HepG2 (cell line): ENCODE results near the gene GALNTL6. TPM values are rescaled to one million over a fixed set of nuclear protein-coding genes. Genes with fewer than 3 reads are reported as not detected.

Experiments used
- ATAC-seq: fragments of 200-7000 bp; cut with Tn5 transposase; 3 replicates; pipeline ENCODE4 v1.9.1; 2020; ENCODE audit warnings: mild to moderate bottlenecking, moderate library complexity
- BruUV-seq: library from RNA; stranded (reverse); fragments of 400-500 nt; replicated peaks from 2 replicates; lab custom pipeline; 2021; lab: Mats Ljungman, UMichigan
- CTCF ChIA-PET: fragments of 300-600 bp; formaldehyde crosslinking; extraction: SDS; loops from one replicate; lab custom pipeline; 2021; ENCODE audit warnings: low total read pairs, inconsistent platforms, low intra/inter-chr PET ratio; lab: Yijun Ruan, JAX
- POLR2A ChIA-PET: fragments of 350-600 bp; sonication (Branson Sonifier 250); formaldehyde crosslinking; loops from one replicate; lab custom pipeline; 2020; ENCODE audit warnings: antibody characterized with exemption, inconsistent platforms; lab: Yijun Ruan, JAX
- DNase-seq: peaks from one replicate; pipeline ENCODE4 v3.0.0-alpha.2; 2015; ENCODE audit warnings: low spot score
- FAIRE-seq: peaks from 3 replicates; lab custom pipeline; 2011; peaks lifted over from hg19 to GRCh38; lab: Jason Lieb, UNC
- H2AFZ ChIP-seq: one replicate; pipeline ENCODE4 v1.6.1; 2011; ENCODE audit warnings: low read length, inconsistent platforms
- H3K27ac ChIP-seq: fragments of 300-600 bp; 3 replicates; pipeline ENCODE4 v1.8.0; 2011; ENCODE audit warnings: mixed run types, mild to moderate bottlenecking, mixed read lengths, low read length, inconsistent platforms; ENCODE audit not compliant: insufficient read depth; ENCODE audit errors: extremely low read length
- H3K27me3 ChIP-seq, 2 experiments: fragments of 200-600 bp in 1 of 2; 2 replicates in 1 of 2; 3 replicates in 1 of 2; pipeline versions ENCODE4 v1.6.0 to v1.8.0; 2011; ENCODE audit warnings: low read length in 2 of 2, mild to moderate bottlenecking in 2 of 2, moderate library complexity in 2 of 2, inconsistent platforms in 1 of 2; ENCODE audit not compliant: insufficient read depth in 2 of 2, control insufficient read depth in 1 of 2
- H3K36me3 ChIP-seq, 2 experiments: fragments of 200-600 bp in 1 of 2; replicated peaks in 1 of 2; 2 replicates in 1 of 2; 3 replicates in 1 of 2; pipeline versions ENCODE4 v1.5.1 to v1.8.0; 2011; ENCODE audit warnings: low read length in 2 of 2, inconsistent platforms in 1 of 2; ENCODE audit not compliant: insufficient read depth in 2 of 2, control insufficient read depth in 1 of 2
- H3K4me1 ChIP-seq: 2 replicates; pipeline ENCODE4 v1.5.1; 2012; ENCODE audit warnings: low read length, inconsistent platforms; ENCODE audit not compliant: insufficient read depth
- H3K4me2 ChIP-seq: 2 replicates; pipeline ENCODE4 v1.6.0; 2011; ENCODE audit warnings: low read depth, low read length, inconsistent platforms
- H3K4me3 ChIP-seq, 3 experiments: fragments of 200-600 bp in 1 of 3; sonication (generic), shearing (Covaris generic) in 1 of 3; replicated peaks in 1 of 3; 2 replicates each; pipeline ENCODE4 v1.5.1; 2011 to 2016; ENCODE audit warnings: low read length in 3 of 3, inconsistent platforms in 2 of 3, low read depth in 2 of 3, mild to moderate bottlenecking in 2 of 3, control low read depth in 1 of 3, mixed read lengths in 1 of 3; ENCODE audit not compliant: insufficient read depth in 1 of 3
- H3K79me2 ChIP-seq: one replicate; pipeline ENCODE4 v1.6.1; 2011; ENCODE audit warnings: low read length, inconsistent platforms; ENCODE audit not compliant: insufficient read depth
- H3K9ac ChIP-seq: 2 replicates; pipeline ENCODE4 v1.6.0; 2011; ENCODE audit warnings: mild to moderate bottlenecking, low read depth, low read length, inconsistent platforms; ENCODE audit not compliant: insufficient read depth
- H3K9me3 ChIP-seq: 2 replicates; pipeline ENCODE4 v1.5.1; 2012; ENCODE audit warnings: mild to moderate bottlenecking, low read length
- H4K20me1 ChIP-seq: 2 replicates; pipeline ENCODE4 v1.6.0; 2011; ENCODE audit warnings: inconsistent platforms, mild to moderate bottlenecking, low read length, moderate library complexity; ENCODE audit not compliant: insufficient read depth
- CBFB ChIP-seq: sonication (generic); formaldehyde crosslinking; IDR thresholded peaks from 2 replicates; pipeline ENCODE4 v1.4.0; 2020; ENCODE audit warnings: missing genetic modification reagents
- DZIP1 ChIP-seq: sonication (generic); formaldehyde crosslinking; IDR thresholded peaks from 2 replicates; pipeline ENCODE4 v1.5.0; 2020; ENCODE audit warnings: mild to moderate bottlenecking, missing genetic modification reagents
- FOXA1 ChIP-seq, 2 experiments: fragments of 450-650 bp in 1 of 2; sonication (generic) in 1 of 2; formaldehyde crosslinking in 1 of 2; IDR thresholded peaks; 2 replicates each; pipeline versions ENCODE4 v1.4.0 to v1.6.1; 2016 to 2020; ENCODE audit warnings: missing genetic modification reagents in 1 of 2
- ISX ChIP-seq: sonication (generic); formaldehyde crosslinking; conservative IDR thresholded peaks from 2 replicates; pipeline ENCODE4 v1.5.0; 2020; ENCODE audit warnings: missing genetic modification reagents
- ONECUT2 ChIP-seq: sonication (generic); formaldehyde crosslinking; IDR thresholded peaks from 2 replicates; pipeline ENCODE4 v1.4.0; 2020; ENCODE audit warnings: missing genetic modification reagents
- PBX2 ChIP-seq: IDR thresholded peaks from 2 replicates; pipeline ENCODE4 v1.6.1; 2016; ENCODE audit warnings: control low read depth
- SATB2 ChIP-seq: sonication (generic); formaldehyde crosslinking; IDR thresholded peaks from 2 replicates; pipeline ENCODE4 v1.5.0; 2020; ENCODE audit warnings: missing genetic modification reagents
- SCMH1 ChIP-seq: sonication (generic); formaldehyde crosslinking; IDR thresholded peaks from 2 replicates; pipeline ENCODE4 v1.9.0; 2021; ENCODE audit warnings: missing genetic modification reagents, mild to moderate bottlenecking, borderline replicate concordance
- ZFP90 ChIP-seq: sonication (generic); formaldehyde crosslinking; IDR thresholded peaks from 2 replicates; pipeline ENCODE4 v1.8.0; 2022; ENCODE audit warnings: missing genetic modification reagents, mild to moderate bottlenecking, inconsistent platforms, borderline replicate concordance
- ZNF776 ChIP-seq: sonication (generic); formaldehyde crosslinking; IDR thresholded peaks from 2 replicates; pipeline ENCODE4 v1.4.0; 2020; ENCODE audit warnings: mild to moderate bottlenecking, missing genetic modification reagents
- WGBS: methylation state at CpG from one replicate; pipeline ENCODE4 v1.1.6; 2017; ENCODE audit warnings: low lambda C conversion rate; 5-methylcytosine and 5-hydroxymethylcytosine counted together
- in situ Hi-C: cut with HindIII; loops from 2 replicates; pipeline ENCODE4 v1.10.0; 2017; ENCODE audit warnings: low pct_unique_long_range_greater_than_20kb; ENCODE audit not compliant: extremely low pct_ligation_motif_present
- intact Hi-C: fragments of 100-400 bp; cut with micrococcal nuclease; formaldehyde crosslinking; loops from one replicate; pipeline ENCODE4 v1.10.0; 2022; ENCODE audit not compliant: unreplicated experiment
- polyA plus RNA-seq, 8 experiments: library from polyadenylated mRNA; depleted of rRNA in 3 of 8; stranded (reverse) in 7 of 8; unstranded in 1 of 8; fragments of >200 nt; fragmentation: Illumina TruSeq in 4 of 8; extraction: Trizol in 4 of 8; gene quantifications; 2 replicates each; pipeline versions ENCODE4 v1.2.1 to v1.2.3, GENCODE V29; 2011 to 2016; ENCODE audit warnings: low read depth in 4 of 8, missing spikeins in 1 of 8, mixed read lengths in 1 of 8; ENCODE audit not compliant: insufficient read depth in 1 of 8
- total RNA-seq, 5 experiments: library from RNA; depleted of rRNA; stranded (reverse); fragments of >200 nt; fragmentation: Illumina TruSeq; extraction: Trizol; gene quantifications; 2 replicates each; pipeline ENCODE4 v1.2.3, GENCODE V29; 2016; ENCODE audit warnings: low read depth in 1 of 5
- TF ChIP-seq, protein P1 (sequence below), 2 experiments: sonication (generic) in 1 of 2; formaldehyde crosslinking in 1 of 2; IDR thresholded peaks; 2 replicates each; pipeline versions ENCODE4 v1.6.1 to v1.9.0; 2014 to 2022; ENCODE audit warnings: antibody characterized with exemption in 1 of 2, borderline replicate concordance in 1 of 2, inconsistent platforms in 1 of 2, low read depth in 1 of 2, missing genetic modification reagents in 1 of 2

The GALNTL6 gene
- total and polyA plus RNA-seq, 2 of the 13 experiments (the other 11 are each of a cell fraction or from before 2014, with no cell fraction given), result not detected

GRCh38 chr4:172995704-172996103, 1182.5 kb downstream of the GALNTL6 start:
- no peaks in the 10 kb centered on the region for H3K27me3 ChIP-seq
- no TSS peak for BruUV-seq
- intact Hi-C loops (no loop called here), in situ Hi-C loops (no loop called here)
- no peak for FAIRE-seq
- no peak overlapping the region for H3K4me3 ChIP-seq
- H3K36me3 ChIP-seq, result no peaks in the 10 kb centered on the region
- ATAC-seq, result no peak
- H4K20me1 ChIP-seq, result no peaks in the 10 kb centered on the region
- H3K79me2 ChIP-seq, result no peaks in the 10 kb centered on the region
- H3K4me1 ChIP-seq, result no peaks in the 10 kb centered on the region
- POLR2A ChIA-PET, result no interaction called here
- no peak overlapping the region for H2AFZ ChIP-seq
- CTCF ChIA-PET, result no interaction called here
- H3K9ac ChIP-seq, result no peak overlapping the region
- 0% methylated on average over 1 of the region's 1 CpG for WGBS
- DNase-seq, result no peak
- H3K4me2 ChIP-seq, result no peak overlapping the region
- H3K27ac ChIP-seq, result no peak overlapping the region
- no peaks in the 10 kb centered on the region for H3K9me3 ChIP-seq
- TF ChIP-seq CBFB (no peak), FOXA1 (IDR thresholded peaks at IDR 0.05) (no peak), FOXA1 (CRISPR knock-in tag; IDR thresholded peaks at IDR 0.05) (no peak), SATB2 (no peak), ZFP90 (CRISPR knock-in tag) (no peak), ISX (CRISPR knock-in tag) (no peak), PBX2 (CRISPR knock-in tag) (no peak), ONECUT2 (CRISPR knock-in tag) (no peak), DZIP1 (CRISPR knock-in tag) (no peak), ZNF776 (CRISPR knock-in tag) (no peak), SCMH1 (CRISPR knock-in tag) (no peak)
- TF ChIP-seq, protein P1, sequence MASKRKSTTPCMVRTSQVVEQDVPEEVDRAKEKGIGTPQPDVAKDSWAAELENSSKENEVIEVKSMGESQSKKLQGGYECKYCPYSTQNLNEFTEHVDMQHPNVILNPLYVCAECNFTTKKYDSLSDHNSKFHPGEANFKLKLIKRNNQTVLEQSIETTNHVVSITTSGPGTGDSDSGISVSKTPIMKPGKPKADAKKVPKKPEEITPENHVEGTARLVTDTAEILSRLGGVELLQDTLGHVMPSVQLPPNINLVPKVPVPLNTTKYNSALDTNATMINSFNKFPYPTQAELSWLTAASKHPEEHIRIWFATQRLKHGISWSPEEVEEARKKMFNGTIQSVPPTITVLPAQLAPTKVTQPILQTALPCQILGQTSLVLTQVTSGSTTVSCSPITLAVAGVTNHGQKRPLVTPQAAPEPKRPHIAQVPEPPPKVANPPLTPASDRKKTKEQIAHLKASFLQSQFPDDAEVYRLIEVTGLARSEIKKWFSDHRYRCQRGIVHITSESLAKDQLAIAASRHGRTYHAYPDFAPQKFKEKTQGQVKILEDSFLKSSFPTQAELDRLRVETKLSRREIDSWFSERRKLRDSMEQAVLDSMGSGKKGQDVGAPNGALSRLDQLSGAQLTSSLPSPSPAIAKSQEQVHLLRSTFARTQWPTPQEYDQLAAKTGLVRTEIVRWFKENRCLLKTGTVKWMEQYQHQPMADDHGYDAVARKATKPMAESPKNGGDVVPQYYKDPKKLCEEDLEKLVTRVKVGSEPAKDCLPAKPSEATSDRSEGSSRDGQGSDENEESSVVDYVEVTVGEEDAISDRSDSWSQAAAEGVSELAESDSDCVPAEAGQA (IDR thresholded peaks at IDR 0.05; ENCODE audit: low read depth), result no peak
- TF ChIP-seq, protein P1 (CRISPR knock-in tag; IDR thresholded peaks at IDR 0.05; ENCODE audit: borderline replicate concordance), result no peak
